Measurements from ENCODE around the gene APBB1.
A peak's percentile ranks its signal among the peaks of the same experiment; 100 is the strongest.
"Not testable (repeated sequence)": the region's sequence is repeated elsewhere in the genome, so short reads cannot be mapped to it uniquely, and the experiment has no call there.

Gene APBB1

GRCh38 chr11:6393989-6394670 is 24.8 kb downstream of the APBB1 start:
- no peak for FAIRE-seq

GRCh38 chr11:6392251-6392650 is 26.6 kb downstream of the APBB1 start:
- not testable (repeated sequence) for DNase-seq (ENCODE audit: insufficient read length, low spot score); FAIRE-seq

More at GRCh38 chr11:6393989-6394670, 24.8 kb downstream of the APBB1 start:
- no peak for TF ChIP-seq CTCF (IDR thresholded peaks at IDR 0.05; ENCODE audit: insufficient read depth, missing control alignments)
- no peak for DNase-seq (ENCODE audit: insufficient read length, low spot score)

- DNase-seq (ENCODE audit: insufficient read length, low spot score) (no peak), FAIRE-seq (no peak)
- TF ChIP-seq CTCF (IDR thresholded peaks at IDR 0.05; ENCODE audit: insufficient read depth, missing control alignments): no peak
These were observed 27.3 kb downstream of the APBB1 start for GRCh38 chr11:6391537-6392134.

- no peak for TF ChIP-seq CTCF (IDR thresholded peaks at IDR 0.05; ENCODE audit: insufficient read depth, missing control alignments)
- FAIRE-seq (no peak), DNase-seq (ENCODE audit: insufficient read length, low spot score) (no peak)
These were observed 28.0 kb downstream of the APBB1 start for GRCh38 chr11:6390718-6391469.

- no peak for TF ChIP-seq CTCF (IDR thresholded peaks at IDR 0.05; ENCODE audit: insufficient read depth, missing control alignments)
- no peak for FAIRE-seq
- peak; percentile 39 for DNase-seq (ENCODE audit: insufficient read length, low spot score)
These were observed 28.8 kb downstream of the APBB1 start, which contains the start of gene SMPD1 for GRCh38 chr11:6389905-6390717. Gene SMPD1, plus strand, starts transcription at chr11:6390474. Its CDS starts 125 bp downstream, at chr11:6390599.

- no peak for TF ChIP-seq CTCF (IDR thresholded peaks at IDR 0.05; ENCODE audit: insufficient read depth, missing control alignments)
- FAIRE-seq: no peak
- no peak for DNase-seq (ENCODE audit: insufficient read length, low spot score)
These were observed 30.1 kb downstream of the APBB1 start for GRCh38 chr11:6388748-6389147.

Measured in D721Med (cell line).